ENCODE measurements around the gene CES5A. TPM values are rescaled to one million over a fixed set of nuclear protein-coding genes. Genes with fewer than 3 reads are reported as not detected.

CES5A gene
- total RNA-seq, 4 donors from 2014 or later = not detected

DNA sequence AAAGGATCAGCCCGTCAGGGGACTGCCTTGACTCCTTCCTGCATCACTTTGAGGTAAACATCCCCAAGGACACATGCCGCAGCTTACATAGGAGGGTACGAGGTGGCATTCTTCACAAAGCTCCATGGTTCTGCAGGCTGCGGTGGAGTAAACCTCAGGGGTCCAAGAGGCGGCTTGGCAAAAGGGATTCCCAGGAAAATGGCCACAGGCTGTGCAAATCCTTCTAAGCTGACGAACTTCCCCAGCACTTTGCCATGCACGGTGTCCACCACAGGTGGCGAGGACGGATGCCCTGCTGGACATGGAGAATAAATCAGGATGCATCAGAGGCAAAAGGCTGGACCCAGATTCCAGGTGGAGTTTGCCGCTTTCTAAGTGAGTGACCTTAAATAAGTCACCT, 46.5 kb downstream of the CES5A start:
- Histone ChIP-seq H3K4me1 (no peaks in the 10 kb centered on the region), H3K27ac (no peak overlapping the region), H3K27me3 (peaks cover 13% of the 10 kb centered on the region), H3K9me3 (no peaks in the 10 kb centered on the region), H3K36me3 (no peaks in the 10 kb centered on the region), H3K4me3 (no peak overlapping the region)
- no peak for TF ChIP-seq POLR2AphosphoS5 (IDR thresholded peaks at IDR 0.05)
- TF ChIP-seq EP300 (IDR thresholded peaks at IDR 0.05) = no peak
- TF ChIP-seq, protein P1, sequence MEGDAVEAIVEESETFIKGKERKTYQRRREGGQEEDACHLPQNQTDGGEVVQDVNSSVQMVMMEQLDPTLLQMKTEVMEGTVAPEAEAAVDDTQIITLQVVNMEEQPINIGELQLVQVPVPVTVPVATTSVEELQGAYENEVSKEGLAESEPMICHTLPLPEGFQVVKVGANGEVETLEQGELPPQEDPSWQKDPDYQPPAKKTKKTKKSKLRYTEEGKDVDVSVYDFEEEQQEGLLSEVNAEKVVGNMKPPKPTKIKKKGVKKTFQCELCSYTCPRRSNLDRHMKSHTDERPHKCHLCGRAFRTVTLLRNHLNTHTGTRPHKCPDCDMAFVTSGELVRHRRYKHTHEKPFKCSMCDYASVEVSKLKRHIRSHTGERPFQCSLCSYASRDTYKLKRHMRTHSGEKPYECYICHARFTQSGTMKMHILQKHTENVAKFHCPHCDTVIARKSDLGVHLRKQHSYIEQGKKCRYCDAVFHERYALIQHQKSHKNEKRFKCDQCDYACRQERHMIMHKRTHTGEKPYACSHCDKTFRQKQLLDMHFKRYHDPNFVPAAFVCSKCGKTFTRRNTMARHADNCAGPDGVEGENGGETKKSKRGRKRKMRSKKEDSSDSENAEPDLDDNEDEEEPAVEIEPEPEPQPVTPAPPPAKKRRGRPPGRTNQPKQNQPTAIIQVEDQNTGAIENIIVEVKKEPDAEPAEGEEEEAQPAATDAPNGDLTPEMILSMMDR (IDR thresholded peaks at IDR 0.05) = no peak
- no peak for TF ChIP-seq POLR2A (IDR thresholded peaks at IDR 0.05)
- ATAC-seq = no peak
- 74 to 81% methylated on average over 8 to 10 of the region's 10 CpGs for WGBS, 2 donors (ENCODE audit: low coverage in 1 of 2)

DNA sequence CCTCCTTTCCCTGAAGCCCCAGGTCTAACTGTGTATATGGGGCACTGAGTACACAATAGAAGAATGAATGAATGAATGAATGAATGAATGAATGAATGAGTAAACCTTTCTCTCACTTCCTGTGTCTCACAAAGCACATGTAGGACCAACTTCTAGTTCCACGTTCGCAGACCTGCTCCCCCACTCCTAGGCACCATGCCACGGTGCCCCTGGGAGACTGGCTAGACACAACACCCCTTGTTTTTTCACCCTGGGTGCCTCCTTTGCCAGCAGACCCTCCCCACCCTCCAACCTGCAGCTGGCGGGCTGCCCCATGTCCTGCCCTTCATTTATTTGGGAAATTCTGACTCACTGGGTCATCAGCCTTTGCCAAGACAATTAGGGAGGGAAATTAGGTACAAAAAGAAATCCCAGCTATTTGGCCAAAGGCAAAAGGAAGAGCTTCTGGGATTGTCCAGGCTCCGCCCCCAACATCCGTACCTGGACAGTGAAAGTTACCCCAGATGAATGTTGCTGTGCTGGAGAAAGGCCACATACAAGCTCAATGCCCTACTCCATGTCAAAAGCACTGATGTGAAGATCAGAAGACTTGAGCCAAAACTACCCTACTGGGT, 50.0 kb downstream of the CES5A start:
- Histone ChIP-seq H3K27me3 (peaks cover 31% of the 10 kb centered on the region), H3K4me3 (no peak overlapping the region), H3K9me3 (no peaks in the 10 kb centered on the region), H3K36me3 (no peaks in the 10 kb centered on the region), H3K4me1 (no peaks in the 10 kb centered on the region), H3K27ac (no peak overlapping the region)
- WGBS, 2 donors (ENCODE audit: low coverage in 1 of 2) = 14 to 75% methylated on average over 1 to 5 of the region's 6 CpGs
- no peak for ATAC-seq
- TF ChIP-seq EP300 (IDR thresholded peaks at IDR 0.05) (no peak), POLR2AphosphoS5 (IDR thresholded peaks at IDR 0.05) (no peak), POLR2A (IDR thresholded peaks at IDR 0.05) (no peak)
- TF ChIP-seq, protein P1 (IDR thresholded peaks at IDR 0.05) = no peak

DNA sequence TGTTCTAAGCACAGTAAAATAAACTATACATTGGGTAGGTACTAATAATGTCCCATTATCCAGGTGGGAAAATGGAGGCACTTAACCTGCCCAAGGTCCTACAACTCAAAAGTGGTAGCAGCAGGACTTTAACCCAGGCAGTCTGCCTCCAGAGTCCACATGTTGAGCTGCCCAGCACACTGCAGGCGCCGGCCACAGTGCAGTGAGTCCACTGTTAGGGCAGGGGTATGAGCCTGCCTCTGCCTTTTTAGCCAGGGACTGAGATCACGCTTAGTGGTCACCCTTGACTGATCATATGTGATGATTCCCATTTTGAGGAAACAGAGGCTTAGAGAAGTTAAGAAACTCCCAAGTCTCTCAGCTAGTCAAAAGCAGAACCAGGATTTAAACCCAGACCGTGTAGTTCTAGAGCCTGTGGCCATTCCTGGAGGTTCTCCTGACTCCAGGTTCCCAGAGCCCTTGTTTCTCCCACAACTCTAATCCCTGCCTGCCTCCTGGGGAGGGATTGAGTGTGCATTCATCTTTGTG, 50.6 kb downstream of the CES5A start:
- Histone ChIP-seq H3K27me3 (peaks cover 31% of the 10 kb centered on the region), H3K4me1 (no peaks in the 10 kb centered on the region), H3K27ac (no peak overlapping the region), H3K9me3 (no peaks in the 10 kb centered on the region), H3K4me3 (no peak overlapping the region), H3K36me3 (no peaks in the 10 kb centered on the region)
- 67 to 100% methylated on average over 1 of the region's 4 CpGs for WGBS, 2 donors (ENCODE audit: low coverage in 1 of 2)
- TF ChIP-seq POLR2AphosphoS5 (IDR thresholded peaks at IDR 0.05) (no peak), EP300 (IDR thresholded peaks at IDR 0.05) (no peak), POLR2A (IDR thresholded peaks at IDR 0.05) (no peak)
- TF ChIP-seq, protein P1 (IDR thresholded peaks at IDR 0.05) = no peak
- ATAC-seq = no peak

DNA sequence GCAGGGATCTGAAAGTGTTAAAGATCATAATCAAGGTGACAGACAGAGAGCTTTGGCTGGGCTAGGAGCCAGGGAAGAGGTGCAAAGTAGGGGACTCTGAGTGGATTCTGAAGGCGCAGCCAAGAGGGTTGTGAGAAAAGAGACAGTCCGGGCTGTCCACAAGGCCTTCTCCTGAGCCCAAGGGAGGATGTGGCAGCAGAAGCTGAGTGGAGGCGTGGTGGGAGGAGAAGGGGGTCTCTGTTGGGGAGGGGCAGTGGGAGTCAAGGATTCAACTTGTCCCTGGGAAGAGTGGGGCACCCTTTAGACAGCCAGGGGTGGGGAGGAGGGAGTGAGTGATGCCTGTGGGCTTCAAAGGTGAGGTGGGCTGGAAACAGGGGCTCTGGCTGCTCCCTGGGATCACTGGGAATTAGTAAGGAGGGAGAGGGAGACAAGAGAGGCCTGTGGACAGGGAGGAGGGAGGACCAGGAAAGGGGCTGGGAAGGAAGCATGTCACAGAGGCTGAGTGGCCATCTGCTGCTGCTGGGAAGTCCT, 52.8 kb downstream of the CES5A start:
- no peaks in the 10 kb centered on the region for H3K4me1 ChIP-seq
- WGBS, 2 donors (ENCODE audit: low coverage in 1 of 2) = 56 to 84% methylated on average over 2 to 3 of the region's 3 CpGs
- no peak for ATAC-seq
- no peak overlapping the region for H3K27ac ChIP-seq
- no peak overlapping the region for H3K4me3 ChIP-seq
- H3K36me3 ChIP-seq = no peaks in the 10 kb centered on the region
- H3K9me3 ChIP-seq = no peaks in the 10 kb centered on the region
- TF ChIP-seq, protein P1 (IDR thresholded peaks at IDR 0.05) = no peak
- no peak for TF ChIP-seq POLR2AphosphoS5 (IDR thresholded peaks at IDR 0.05)
- TF ChIP-seq EP300 (IDR thresholded peaks at IDR 0.05) = no peak
- TF ChIP-seq POLR2A (IDR thresholded peaks at IDR 0.05) = no peak
- H3K27me3 ChIP-seq = peaks cover 37% of the 10 kb centered on the region

DNA sequence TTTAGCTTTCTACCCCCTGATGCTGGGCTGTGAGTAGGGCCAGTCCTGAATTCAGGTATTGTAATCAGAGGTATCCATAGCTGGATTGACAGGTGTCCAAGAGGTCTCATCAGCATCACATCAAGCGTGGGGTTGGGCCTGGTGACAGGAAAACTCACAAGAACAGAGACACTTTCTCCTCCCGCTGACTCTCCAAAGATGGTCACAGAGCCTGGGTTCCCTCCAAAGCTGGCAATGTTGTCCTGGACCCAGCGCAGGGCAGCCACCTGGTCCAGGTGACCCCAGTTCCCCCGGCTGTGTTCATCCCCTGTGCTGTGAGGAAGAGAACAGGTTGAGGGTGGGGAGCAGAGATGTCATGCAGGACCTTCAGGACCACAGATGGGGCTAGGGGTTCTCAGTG, 54.0 kb downstream of the CES5A start:
- no peaks in the 10 kb centered on the region for H3K36me3 ChIP-seq
- no peak overlapping the region for H3K4me3 ChIP-seq
- no CpG with 5 or more reads among the region's 4 CpGs for WGBS, 2 donors (ENCODE audit: low coverage in 1 of 2)
- H3K9me3 ChIP-seq = no peaks in the 10 kb centered on the region
- no peaks in the 10 kb centered on the region for H3K4me1 ChIP-seq
- no peak overlapping the region for H3K27ac ChIP-seq
- ATAC-seq = no peak
- TF ChIP-seq POLR2A (IDR thresholded peaks at IDR 0.05) (no peak), POLR2AphosphoS5 (IDR thresholded peaks at IDR 0.05) (no peak), EP300 (IDR thresholded peaks at IDR 0.05) (no peak)
- TF ChIP-seq, protein P1 (IDR thresholded peaks at IDR 0.05) = no peak
- H3K27me3 ChIP-seq = peaks cover 41% of the 10 kb centered on the region

All from gastroesophageal sphincter (tissue), 4 donors.